Uterus (tissue), 2 donors: Measurements from ENCODE around the gene ABLIM2.

ENCODE experiments used
- CTCF ChIP-seq, 4 experiments: fragments of 200-600 bp in 2 of 4; fragments of 450-650 bp in 2 of 4; sonication (generic) in 2 of 4; IDR thresholded peaks; one replicate each; pipeline ENCODE4 v1.5.1; 2016 to 2019; ENCODE audit warnings: antibody characterized with exemption in 4 of 4, mild to moderate bottlenecking in 2 of 4, moderate library complexity in 1 of 4
- POLR2A ChIP-seq, 2 donors: fragments of 450-650 bp; IDR thresholded peaks; one replicate each; pipeline ENCODE4 v1.6.1; 2016; ENCODE audit warnings: antibody characterized with exemption in 2 of 2, mild to moderate bottlenecking in 1 of 2, moderate library complexity in 1 of 2

DNA sequence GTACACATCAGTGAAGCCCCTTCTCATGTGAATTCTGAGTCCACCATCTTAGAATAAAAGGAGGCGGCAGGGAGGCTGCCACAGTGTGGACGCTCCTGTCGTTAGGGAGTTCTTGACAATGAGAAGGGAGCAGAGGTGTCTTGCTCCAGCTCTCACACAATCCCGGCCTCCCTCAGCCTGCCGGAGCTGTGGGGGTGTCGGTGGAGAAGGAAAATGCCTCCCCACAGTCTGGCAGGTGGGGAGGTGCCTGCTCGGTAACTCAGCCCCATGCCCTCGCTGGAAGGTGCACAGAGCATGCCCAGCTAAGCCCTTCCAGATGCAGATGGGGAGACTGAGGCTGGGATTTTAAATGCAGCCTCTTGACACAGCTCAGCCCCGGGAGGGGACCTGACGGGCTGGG, 20.5 kb upstream of the ABLIM2 start:
- no peak for TF ChIP-seq CTCF (IDR thresholded peaks at IDR 0.05)
- TF ChIP-seq POLR2A (IDR thresholded peaks at IDR 0.05), result no peak
